H1 (cell line): Measurements from ENCODE around the gene ABHD6.

Experiments
- CHD7 ChIP-seq: fragments of 300-600 bp; sonication (generic); IDR thresholded peaks from 2 replicates; pipeline ENCODE4 v1.7.1; 2012; ENCODE audit warnings: low read length, moderate library complexity, mild to moderate bottlenecking, inconsistent platforms; ENCODE audit not compliant: insufficient replicate concordance
- CREB1 ChIP-seq: IDR thresholded peaks from 2 replicates; pipeline ENCODE4 v1.6.1; 2012; ENCODE audit warnings: inconsistent platforms
- POLR2A ChIP-seq, 2 experiments: IDR thresholded peaks; 1 replicate in 1 of 2; 2 replicates in 1 of 2; pipeline ENCODE4 v1.6.1; 2011; ENCODE audit warnings: low read depth in 2 of 2, low read length in 2 of 2, mild to moderate bottlenecking in 2 of 2; ENCODE audit errors: control extremely low read depth in 1 of 2
- TF ChIP-seq, protein P1 (sequence below), 3 experiments: IDR thresholded peaks; 1 replicate in 2 of 3; 2 replicates in 1 of 3; pipeline versions ENCODE4 v1.5.1 to v1.6.1; 2011; ENCODE audit warnings: low read length in 3 of 3, mild to moderate bottlenecking in 3 of 3, inconsistent platforms in 2 of 3, low read depth in 1 of 3, moderate library complexity in 1 of 3; ENCODE audit not compliant: insufficient read depth in 1 of 3; ENCODE audit errors: control extremely low read depth in 1 of 3

DNA sequence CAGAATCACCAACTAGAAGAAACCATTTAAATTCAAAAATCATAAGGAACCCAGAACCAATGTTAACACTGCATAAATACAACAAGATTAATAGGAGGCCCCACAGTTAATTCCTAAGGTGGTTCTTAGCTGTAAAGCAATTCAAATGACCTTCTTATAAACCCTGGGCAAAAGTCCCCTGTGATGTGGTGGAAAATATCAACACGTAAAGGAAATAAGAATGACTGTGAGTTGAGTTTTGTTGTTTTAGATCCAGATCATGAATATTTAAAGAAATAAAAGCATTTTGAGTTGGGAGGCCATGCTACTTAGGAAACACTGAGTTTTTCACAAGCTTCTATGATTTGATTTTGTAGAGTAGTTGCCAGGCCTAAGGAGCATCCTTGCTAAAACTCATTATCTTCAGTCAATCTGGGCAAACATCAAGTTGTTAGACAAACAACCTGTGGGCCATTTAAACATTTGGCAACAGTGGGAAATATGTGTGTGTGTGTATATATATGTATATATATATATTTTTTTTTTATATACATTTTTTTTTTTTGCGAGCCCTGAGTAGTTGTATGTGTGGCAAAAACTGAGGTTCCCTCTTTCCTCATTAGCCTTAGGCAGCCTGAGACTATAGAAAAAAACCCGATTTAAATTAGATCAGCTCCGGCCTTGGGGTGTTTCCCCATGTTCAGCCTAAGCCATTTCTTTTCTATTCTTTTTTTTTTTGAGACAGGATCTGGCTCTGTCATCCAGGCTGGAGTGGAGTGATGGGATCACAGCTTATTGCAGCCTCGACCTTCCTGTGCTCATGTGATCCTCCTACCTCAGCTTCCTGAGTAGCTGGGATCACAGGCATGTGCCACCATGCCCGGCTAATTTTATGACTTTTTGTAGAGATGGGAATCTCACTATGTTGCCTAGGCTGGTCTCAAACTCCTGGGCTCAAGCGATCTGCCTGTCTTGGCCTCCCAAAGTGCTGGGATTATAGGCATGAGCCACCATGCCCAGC lies 87.1 kb downstream of the ABHD6 start:
- TF ChIP-seq, protein P1, sequence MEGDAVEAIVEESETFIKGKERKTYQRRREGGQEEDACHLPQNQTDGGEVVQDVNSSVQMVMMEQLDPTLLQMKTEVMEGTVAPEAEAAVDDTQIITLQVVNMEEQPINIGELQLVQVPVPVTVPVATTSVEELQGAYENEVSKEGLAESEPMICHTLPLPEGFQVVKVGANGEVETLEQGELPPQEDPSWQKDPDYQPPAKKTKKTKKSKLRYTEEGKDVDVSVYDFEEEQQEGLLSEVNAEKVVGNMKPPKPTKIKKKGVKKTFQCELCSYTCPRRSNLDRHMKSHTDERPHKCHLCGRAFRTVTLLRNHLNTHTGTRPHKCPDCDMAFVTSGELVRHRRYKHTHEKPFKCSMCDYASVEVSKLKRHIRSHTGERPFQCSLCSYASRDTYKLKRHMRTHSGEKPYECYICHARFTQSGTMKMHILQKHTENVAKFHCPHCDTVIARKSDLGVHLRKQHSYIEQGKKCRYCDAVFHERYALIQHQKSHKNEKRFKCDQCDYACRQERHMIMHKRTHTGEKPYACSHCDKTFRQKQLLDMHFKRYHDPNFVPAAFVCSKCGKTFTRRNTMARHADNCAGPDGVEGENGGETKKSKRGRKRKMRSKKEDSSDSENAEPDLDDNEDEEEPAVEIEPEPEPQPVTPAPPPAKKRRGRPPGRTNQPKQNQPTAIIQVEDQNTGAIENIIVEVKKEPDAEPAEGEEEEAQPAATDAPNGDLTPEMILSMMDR (IDR thresholded peaks at IDR 0.05; ENCODE audit: control extremely low read depth in 1 of 3, insufficient read depth in 1 of 3, low read depth in 1 of 3, low read length in 3 of 3) = no peak
- TF ChIP-seq CHD7 = no peak
- no peak for TF ChIP-seq POLR2A (IDR thresholded peaks at IDR 0.05; ENCODE audit: control extremely low read depth in 1 of 2, low read depth in 2 of 2, low read length in 2 of 2)
- TF ChIP-seq CREB1 = no peak
